GM18499 (cell line): ENCODE data around the gene MUTYH.

Experiments
- ATAC-seq: cut with Tn5 transposase; IDR thresholded peaks from one replicate; pipeline ENCODE4 v1.9.1; 2021; ENCODE audit warnings: moderate number of reproducible peaks; ENCODE audit not compliant: insufficient read depth, unreplicated experiment

The MUTYH gene

GRCh38 chr1:45351508-45351907, 11.3 kb upstream of the MUTYH start:
- no peak for ATAC-seq

DNA sequence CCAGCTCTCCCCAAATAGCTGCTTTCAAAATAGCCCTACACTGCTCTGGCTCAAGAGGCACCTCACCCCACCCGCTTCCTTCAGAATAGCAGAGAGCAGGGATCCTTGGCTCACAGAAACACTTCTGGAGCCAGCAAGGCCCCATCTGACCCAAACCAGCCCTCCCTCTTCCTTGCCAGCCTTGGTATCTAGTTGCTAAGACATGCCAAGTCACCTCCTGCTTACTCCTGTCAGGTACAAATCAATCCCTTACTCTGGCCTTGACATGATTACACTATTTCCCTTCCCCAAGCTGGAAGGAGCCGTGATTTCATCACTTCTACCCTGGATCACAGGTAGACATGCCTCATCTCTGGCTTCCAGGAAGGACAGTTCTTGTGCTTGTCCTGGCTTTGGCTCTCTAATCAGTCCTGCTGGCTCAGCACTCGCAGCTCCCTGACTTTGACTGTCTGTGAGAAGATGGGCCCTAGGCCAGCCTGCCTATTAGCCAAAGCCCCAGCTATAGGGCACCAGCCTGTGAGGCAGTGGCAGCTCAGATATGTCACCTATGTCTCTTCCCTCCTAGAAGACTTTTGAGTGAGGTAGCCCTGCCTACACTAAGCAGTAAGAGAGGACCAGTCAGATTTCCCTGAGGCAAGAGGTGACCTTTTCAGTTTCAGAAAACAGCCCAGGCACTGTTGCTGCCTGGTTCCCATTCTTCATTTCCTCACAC, 8.9 kb upstream of the MUTYH start:
- ATAC-seq: no peak

DNA sequence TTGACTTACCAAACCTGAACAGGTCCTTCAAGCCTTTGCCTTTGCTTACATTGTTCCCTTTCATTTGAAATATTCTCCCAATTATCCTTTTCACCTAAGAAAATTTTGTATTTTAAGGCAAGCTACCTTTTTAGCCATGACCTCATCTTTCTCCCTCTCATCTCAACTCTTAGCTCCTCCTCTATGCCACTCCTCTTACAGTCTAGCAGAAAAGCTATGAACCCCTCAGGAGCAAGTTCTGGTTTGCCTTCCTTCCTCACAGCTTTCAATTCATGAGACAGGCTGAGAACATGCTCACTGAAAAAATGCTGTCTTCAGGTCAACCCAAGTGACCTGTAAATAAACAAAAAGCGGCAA, 8.3 kb upstream of the MUTYH start:
- no peak for ATAC-seq

- ATAC-seq: no peak
These were observed 7.8 kb upstream of the MUTYH start for GRCh38 chr1:45348020-45348419.

DNA sequence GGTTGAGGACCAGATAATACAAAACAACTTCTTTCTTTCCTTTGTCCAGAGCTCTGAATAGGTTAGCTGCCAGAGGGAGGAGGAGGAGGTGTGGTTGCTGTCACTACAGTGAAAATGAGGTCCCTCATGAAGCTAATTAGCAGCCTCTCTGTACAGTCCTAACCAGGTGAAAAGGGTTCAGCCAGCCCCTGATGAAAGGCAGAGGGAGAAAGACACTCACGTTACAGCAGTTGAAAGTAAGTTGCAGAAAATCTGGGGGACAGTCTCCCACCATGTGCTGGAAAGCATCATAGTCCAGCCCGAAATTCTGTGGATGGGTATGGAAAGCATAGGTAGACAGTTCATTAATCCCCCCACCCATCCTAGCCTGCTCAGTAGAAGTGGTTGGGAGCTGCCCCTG, 6.2 kb upstream of the MUTYH start:
- ATAC-seq: no peak

DNA sequence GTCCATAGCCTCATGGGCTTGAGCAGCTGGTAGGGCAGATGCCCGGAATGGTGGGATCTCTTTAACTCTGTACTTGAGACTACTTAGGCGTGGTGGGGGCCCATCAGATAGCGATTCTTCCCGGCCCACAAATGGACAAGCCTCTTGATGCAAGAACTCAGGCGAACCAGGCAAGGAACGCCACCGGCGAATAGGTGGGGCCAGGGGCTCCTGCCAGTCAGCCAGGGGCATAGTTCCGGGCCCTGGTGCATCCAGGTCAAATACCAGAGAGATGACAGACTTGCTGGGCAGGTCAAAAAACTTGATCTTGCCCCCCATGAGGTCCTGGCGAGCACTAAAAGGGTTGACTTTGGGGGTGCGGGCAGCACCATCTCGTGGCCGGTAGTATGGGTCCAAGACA, 4.8 kb upstream of the MUTYH start:
- no peak for ATAC-seq

- no peak for ATAC-seq
These were observed 4.3 kb upstream of the MUTYH start for GRCh38 chr1:45344499-45344898.

- ATAC-seq: no peak
These were observed 701 bp upstream of the MUTYH start for GRCh38 chr1:45340816-45341466.

GRCh38 chr1:45337630-45338325, 2.5 kb downstream of the MUTYH start:
- no peak for ATAC-seq

DNA sequence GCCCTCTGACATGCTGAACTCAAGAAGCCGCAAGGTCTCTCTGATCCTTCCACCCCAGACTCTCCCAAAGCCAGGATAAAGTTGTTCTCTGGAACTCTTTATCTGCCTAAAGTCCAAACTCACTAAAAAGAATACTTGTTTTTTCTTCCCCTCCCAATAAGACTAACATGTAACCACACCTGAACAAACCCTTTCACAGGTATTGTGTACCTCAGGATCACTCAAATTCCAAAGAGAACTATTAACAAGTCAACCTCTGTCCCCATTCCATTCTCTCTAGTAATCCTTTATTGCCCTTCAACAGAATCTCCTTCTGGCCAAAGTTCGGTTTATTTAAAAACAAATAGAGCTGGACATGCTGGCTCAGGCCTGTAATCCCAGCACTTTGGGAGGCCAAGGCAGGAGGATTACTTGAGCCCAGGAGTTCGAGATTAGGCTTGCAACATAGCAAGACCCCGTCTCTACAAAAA, 4.3 kb downstream of the MUTYH start:
- ATAC-seq: no peak

- ATAC-seq: no peak
These were observed 5.7 kb downstream of the MUTYH start for GRCh38 chr1:45334308-45335245.

- no peak for ATAC-seq
These were observed 7.9 kb downstream of the MUTYH start for GRCh38 chr1:45332346-45332720.

DNA sequence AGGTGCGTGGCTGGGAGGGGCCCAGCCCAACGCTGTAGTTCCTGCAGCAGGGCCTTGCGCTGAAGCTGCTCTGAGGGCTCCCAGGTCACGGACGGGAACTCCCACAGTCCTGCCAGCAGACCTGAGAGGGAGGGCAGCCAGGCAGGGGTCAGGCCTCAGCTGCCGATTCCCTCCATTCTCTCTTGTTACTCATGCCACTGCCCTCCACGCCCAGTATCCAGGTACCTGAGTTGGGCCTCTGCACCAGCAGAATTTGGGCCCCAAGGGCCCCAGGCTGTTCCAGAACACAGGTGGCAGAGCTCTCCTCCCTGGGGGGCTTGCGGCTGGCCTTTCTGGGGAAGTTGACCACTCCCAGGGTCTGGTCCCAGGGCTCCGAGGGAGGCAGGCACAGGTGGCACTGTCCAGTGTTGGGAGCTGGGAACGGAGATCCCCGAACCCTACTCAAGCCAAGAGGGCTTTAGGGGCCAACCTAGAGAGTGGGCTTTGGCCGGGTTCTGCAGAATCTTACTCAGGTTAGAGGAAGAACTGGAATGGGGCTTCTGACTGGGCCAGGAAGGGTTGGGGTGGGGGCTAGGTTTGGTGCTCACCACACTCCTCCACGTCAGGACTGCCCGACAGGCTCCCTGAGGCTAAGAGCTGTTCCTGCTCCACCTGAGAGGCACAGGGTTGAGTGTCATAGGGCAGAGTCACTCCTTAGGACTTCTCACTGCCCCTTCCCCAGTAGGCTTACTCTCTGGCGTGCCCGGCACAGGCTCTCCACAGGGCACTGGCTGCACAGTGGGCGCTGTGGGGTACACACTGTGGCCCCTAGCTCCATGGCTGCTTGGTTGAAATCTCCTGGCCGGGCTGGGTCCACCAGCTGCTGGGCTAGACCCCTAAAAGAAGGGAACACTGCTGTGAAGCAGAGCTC, 8.5 kb downstream of the MUTYH start:
- no peak for ATAC-seq

DNA sequence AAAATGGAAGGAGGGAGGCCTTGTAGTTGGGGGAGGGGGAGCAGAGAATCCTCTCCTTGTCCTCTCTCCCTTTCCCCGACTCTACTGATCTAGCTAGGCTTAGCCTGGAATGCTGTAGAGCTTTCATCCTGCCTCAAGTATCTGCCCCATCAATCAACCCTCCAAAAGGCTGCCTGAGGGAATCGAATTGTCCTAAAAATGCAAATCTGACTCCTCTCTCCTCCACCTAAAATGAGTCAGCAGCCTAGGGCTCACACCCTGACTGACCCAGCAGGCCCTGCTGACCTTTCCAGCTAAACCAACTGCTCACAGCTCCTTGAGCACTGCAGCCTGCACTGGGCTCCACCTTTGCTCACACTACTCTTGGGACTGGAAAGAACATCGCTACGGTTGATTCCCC, 10.8 kb downstream of the MUTYH start:
- no peak for ATAC-seq

DNA sequence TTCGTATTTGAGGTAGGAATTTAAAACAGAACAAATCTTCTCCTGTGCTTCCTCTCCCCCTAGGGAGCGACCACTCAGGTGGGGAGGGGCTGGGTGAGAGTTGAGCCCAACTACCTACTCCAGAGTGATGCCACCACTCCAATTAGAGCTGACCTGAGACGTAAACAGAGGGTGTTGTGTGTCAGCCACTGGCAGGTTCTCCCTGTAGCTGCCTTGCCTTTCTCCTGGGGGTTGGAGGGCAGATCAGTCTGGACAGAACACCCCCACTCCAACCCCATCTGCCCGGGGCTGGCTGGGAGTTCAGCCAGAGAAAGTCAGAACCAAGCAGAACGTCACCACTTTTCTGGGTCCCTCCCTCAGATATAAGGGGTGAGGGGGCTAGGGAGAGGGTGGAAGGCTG, 11.6 kb downstream of the MUTYH start:
- no peak for ATAC-seq

DNA sequence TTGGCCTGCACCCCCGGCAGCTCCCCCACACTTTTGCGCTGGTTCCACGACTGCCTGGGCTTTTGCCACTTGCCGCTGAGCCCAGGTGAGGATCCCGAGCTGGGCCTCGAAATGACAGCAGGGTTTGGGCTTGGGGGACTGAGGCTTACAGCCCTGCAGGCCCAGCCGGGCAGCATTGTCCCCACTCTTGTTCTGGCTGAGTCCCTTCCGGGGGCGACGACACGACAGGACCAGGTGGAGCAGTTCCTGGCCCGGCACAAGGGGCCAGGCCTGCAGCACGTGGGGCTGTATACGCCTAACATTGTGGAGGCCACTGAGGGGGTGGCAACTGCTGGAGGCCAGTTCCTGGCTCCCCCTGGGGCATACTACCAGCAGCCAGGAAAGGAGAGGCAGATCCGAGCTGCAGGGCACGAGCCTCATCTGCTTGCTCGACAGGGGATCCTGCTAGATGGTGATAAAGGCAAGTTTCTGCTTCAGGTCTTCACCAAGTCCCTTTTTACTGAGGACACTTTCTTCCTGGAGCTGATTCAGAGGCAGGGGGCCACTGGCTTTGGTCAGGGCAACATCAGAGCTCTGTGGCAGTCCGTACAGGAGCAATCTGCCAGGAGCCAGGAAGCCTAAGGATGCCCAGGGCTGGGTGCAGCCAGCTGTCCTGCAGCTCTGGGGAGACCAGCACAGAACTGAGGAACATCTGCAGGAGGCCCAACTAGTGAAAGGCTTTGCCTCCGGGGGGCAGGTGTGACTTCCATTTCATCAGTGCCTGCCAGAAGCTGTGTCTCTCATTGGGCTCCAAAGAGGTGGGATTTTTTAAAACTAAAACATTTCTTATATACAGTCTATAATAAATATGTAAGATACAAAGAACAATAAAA, 12.4 kb downstream of the MUTYH start:
- ATAC-seq: no peak

DNA sequence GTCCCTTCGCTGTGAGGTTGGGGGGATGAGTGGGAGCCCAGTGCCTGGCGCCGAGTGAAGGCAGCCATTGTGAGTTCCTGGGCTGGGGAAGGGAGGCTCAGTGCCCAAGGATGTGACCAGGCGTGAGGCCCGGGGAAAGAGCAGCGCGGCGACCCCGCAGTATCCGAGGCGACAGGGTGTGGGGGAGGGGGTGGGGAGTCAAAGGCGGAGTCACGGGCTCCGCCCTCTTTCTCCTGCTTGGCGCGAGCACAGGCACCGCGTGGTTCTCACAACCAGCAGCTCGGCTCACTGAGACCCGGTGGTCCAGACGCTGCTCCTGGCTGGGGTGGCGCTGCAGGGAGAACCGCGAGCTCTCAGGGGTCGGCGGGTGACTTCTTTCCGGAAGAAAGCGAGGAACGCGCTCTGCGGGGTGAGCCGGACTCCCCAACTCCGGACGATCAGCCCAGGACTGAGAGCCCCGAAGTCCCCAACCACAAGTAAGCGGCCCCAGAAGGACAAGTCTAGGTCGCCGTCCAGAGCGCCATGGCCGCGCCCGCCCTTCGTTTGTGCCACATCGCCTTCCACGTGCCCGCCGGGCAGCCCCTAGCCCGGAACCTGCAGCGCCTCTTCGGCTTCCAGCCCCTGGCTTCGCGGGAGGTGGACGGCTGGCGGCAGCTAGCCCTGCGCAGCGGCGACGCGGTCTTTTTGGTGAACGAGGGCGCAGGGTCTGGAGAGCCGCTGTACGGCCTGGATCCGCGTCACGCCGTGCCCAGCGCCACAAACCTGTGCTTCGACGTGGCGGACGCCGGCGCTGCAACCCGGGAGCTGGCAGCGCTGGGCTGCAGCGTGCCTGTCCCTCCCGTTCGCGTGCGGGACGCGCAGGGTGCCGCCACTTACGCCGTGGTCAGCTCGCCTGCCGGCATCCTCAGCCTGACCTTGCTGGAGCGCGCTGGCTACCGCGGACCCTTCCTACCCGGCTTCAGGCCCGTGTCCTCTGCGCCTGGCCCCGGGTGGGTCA, 13.3 kb downstream of the MUTYH start, which contains the start of gene HPDL:
Gene HPDL (plus strand): TSS at position 269 of the 997 bp plus-strand sequence. CDS start 254 bp downstream, at position 523.
- no peak for ATAC-seq
